HG03095 (cell line): ENCODE measurements around the gene C1D.
"Not testable (repeated sequence)": the region's sequence is repeated elsewhere in the genome, so short reads cannot be mapped to it uniquely, and the experiment has no call there.

ENCODE experiments used
- ATAC-seq: cut with Tn5 transposase; IDR thresholded peaks from one replicate; pipeline ENCODE4 v1.9.1; 2021; ENCODE audit warnings: moderate library complexity; ENCODE audit not compliant: unreplicated experiment

Gene C1D

DNA sequence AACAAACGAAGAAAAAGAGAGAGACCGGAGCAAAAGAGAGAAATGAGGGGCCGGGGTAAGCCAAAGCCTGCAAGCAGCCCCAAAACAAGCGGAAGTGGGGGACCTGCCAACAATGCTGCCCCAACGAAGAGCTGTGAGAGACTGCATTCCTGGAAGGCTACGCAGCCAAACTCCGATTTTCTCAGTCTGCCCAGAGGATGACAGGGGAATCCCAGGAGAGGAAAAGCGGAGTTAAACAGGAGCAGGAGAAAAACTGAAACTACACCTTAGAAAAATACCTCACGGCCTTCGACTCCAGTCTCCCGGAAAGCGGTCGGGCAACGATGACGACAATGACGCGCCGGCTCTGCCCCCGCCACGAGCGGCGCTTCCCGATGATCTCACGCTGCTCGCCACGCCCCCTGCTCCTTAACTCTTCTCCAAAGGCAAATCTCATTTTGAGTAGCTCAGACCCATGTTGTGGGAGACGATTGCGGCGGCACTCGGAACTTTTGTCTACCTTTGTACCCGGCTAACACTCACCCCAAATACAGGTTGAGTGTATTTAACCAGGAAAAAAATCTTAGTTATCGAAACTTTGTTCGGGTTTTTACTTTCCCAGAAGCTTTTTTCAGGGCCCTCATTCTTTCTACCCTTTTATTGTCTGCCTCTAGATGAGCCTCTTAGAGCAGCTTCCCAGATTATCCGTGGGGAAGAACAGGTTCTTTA, at the start of gene C1D:
Gene C1D (minus strand): TSS at position 325 of the 708 bp plus-strand sequence. CDS start 15,694 bp downstream, outside the sequence.
- peak; percentile 92 for ATAC-seq

DNA sequence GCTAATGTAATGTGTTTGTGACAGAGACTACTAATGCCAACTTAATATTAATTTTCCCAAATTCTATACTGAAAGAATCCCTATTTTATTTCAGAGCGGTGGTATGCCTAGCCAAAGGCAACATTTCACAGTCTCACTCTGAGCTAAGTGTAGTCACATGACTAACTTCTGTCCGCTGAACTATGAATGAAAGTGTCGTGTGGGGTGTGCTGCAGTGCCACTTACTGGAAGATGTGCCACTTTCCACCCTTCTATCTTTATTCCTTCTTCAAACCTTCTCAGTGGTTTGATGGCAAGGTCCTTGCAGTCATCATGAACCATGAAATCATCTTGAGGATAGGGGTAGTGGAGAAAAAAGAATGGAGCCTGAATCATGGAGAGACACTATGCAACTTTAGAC, 47.3 kb upstream of the C1D start:
- peak; percentile 73 for ATAC-seq

DNA sequence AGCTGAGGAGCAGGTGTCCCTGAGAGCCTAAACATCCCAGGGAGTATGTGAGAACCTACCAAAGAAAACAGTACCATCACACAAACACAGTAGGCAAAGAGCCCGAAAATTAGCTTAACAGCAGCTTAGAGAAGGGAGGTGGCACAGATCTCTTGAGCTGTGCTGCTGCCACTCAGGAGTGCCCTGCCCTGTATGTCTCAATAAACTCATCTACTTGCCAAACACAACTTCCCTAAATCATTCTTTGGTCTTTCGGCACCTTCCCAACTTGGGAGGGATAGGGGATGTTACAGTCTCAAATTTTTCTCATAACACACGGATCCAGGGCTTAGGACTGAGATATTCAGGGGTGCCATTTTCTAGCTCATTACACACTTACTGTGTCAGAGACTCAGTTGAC, 45.3 kb upstream of the C1D start:
- ATAC-seq, result no peak

DNA sequence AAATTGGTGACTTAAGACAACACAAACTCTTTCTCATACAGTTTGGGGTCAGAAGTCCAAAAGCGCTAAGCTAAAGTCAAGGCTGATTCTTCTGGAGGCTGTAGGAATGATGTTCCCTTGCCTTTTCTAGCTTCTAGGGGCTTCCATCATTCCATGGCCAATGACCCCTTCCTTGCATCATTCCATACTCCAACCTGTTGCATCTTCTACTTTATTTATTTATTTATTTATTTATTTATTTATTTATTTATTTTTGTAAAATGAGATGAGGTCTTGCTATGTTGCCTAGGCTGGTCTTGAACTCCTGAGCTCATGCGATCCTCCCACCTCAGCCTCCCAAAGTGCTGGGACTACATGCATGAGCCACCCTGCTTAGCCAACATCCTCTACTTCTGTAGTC, 44.7 kb upstream of the C1D start:
- ATAC-seq, result no peak

GRCh38 chr2:68104111-68104835, 41.5 kb upstream of the C1D start:
- ATAC-seq, result no peak

DNA sequence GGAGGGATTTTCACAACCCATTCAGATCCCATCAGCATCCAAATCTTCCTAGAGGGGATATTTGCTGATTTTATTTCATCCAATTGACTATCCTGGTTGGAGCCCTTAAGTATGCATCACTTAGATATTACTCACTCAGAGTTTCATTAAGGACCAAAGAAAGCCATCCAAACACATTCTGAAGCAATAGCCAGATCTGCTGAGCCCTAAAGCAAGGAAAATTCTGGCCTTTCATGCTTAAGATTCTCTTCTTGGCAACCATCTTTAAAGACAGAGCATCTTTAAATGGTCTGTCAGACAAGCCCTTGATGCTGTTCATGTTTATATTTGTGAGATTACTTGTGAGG, 40.9 kb upstream of the C1D start:
- no peak for ATAC-seq

DNA sequence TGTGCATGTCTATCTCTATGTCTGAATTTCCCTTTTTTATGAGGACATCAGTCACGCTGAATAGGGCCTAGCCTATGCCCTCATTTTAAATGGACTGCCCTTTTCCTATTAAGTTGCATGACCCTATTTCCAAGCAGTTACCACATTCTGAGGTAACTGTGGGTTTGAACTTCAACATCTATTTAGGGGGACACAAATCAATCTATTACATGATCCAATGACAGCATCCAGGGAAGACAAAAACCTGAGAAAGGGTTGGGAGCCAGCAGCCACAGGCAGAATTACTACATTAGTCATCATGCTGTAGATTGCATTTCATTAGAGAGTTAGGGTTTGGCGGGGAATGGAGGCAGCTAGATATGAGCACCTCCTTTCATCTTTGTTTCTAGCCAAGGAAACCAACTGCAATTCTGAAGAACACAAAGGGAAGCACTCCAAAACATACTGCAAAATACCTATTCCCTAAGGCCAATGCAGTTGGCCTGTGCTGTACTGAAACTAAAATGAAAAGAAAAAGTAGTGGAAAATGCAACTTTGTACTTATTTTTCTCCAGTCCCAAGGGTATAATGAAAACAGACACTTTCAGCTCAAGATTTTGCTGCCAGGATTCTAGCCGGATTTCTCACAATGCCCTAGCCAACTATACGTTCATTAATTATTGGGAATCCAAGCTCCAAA, 40.4 kb upstream of the C1D start:
- no peak for ATAC-seq

DNA sequence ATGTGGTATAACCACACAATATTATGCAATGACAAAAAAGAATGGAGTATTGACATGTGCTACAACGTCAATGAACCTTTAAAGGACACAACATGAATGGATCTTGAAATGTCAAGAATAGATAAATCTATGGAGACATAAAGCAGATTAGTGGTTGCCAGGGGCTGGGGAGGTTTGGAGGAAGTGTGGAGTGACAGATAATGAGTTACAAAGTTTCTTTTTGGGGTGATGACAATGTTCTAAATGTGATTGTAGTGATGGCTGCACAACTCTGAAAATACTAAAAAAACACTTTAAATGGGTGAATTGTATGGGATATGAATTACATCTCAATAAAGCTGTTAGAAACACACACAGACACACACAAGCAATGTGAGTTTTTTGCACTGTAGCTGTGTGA, 37.4 kb upstream of the C1D start:
- ATAC-seq, result no peak

GRCh38 chr2:68099260-68099659, 36.5 kb upstream of the C1D start:
- ATAC-seq, result no peak

GRCh38 chr2:68098291-68098797, 35.5 kb upstream of the C1D start:
- no peak for ATAC-seq

GRCh38 chr2:68094111-68094510, 31.3 kb upstream of the C1D start:
- ATAC-seq, result no peak

DNA sequence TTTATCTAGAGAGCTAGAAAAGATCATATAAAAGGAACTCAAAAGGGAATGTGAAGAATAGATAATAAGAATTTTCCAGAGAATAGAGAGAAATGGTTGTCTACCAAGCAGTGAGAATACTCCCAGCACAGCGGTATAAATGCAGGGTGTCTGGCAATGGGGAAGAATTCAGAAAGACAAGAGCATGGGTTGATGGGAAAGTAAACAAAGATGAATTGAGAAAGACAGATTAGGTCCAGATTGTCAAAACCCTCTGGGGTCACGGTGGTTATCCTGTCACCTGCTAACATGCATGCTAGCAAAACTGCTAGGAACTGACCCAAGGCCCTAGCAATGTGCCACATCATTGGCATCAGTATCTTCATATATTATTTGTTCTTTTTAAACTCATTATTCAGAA, 30.8 kb upstream of the C1D start:
- ATAC-seq, result no peak

DNA sequence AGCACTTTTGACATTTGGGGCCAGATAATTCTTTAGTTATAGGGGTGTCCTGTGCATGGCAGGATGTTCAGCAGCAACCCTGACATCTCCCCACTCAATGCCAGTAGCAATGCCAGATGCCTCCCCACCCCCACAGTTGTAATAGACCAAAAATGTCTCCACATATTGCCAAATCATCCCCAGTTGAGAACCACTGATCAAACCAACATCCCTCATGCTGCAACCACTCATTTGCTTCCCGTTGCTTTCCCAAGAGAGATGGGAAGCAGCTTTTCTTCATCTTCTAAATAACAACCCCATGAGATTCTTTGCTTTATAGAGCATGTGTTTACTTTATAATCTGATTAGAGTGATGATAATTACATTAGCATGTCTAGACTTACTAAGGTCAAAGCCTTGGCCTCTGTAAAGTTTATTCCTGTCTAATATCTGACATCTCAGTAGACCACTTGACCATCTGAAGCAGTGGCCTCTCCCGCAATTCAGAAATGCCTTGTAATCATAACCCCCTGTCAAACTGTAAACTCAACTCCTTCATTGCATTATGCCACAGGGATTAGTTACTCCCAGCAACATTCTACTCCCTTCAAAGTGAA, 28.7 kb upstream of the C1D start:
- ATAC-seq, result no peak

DNA sequence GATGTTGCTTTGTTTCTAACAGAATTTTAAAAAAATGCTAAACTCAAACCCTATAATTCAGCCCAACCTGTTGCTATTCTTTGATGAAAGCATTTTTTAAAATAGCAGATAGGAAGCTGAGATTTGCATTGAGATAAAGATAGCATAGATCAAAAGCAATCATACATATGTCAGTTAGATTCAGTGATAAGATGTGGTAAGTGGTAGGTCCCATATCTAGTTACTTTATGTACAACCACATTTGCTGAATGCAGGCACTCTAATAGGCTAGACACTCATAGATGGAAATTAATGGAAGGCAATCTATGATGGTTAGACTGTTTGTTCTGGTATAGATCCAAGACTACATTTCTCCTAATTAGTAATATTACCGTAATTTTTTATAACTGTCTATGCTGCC, 27.2 kb upstream of the C1D start:
- ATAC-seq, result no peak

DNA sequence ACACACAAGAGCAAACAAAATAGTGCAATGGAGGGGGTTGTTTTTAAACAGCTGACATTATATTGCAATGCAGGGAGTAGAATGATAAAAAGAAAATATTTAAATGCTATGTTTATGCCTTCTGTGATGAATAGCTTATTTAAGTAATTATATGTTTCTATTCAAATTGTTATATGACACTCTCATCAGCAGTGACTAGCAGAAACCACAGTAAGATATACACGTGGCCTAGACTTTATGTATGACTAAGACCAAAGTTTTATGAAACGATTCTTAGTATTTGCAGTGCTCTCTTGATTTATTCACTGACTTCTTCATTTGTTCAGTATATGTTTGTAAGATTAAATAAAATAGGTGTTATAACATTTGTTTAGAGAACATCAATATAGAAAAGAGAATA, 26.1 kb upstream of the C1D start:
- no peak for ATAC-seq

DNA sequence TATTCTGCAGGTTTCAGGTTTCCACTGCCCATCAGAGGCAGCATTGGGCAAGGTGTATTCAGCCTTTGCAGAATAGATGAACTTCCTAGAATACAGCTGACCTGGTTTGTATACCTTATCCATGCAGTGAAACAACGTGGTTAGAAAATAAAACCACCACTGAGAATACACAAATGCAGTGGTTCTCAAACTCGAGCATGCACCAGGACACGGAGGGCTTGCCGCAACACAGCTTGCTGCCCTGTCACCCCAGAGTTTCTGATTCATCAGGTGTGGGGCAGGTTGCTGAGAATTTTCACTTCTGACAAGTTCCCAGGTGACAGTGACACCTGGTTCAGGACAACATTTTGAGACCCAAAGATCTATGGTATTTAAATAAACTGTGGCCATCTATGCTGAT, 23.4 kb upstream of the C1D start:
- ATAC-seq, result no peak

DNA sequence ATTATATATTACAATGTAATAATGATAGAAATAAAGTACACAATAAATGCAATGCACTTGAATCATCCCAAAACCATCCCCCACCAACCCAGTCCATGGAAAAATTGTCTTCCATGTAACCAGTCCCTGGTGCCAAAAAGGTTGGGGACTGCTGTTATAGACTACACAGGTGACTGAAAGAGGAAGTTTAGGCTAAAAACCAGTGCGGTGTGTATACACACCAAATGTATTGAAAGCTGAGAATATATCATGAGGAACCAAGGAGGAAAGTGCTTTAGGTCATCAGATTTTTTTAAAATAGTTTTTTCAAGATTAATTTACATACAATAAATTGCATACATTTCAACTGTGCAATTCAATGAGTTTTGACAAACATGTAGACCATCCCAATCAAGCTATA, 20.5 kb upstream of the C1D start:
- peak; percentile 60 for ATAC-seq

DNA sequence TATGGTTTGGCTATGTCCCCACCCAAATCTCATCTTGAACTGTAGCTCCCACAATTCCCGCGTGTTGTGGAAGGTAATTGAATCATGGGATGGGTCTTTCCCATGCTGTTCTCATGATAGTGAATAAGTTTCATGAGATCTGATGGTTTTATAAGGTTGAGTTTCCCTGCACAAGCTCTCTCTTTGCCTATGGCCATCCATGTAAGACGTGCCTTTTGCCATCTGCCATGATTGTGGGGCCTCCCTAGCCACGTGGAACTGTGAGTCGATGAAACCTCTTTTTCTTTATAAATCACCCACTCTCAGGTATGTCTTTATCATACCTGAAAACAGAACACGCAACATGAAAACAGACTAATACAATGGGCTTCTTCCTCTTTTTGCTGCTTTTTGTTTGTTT, 11.2 kb upstream of the C1D start:
- no peak for ATAC-seq

DNA sequence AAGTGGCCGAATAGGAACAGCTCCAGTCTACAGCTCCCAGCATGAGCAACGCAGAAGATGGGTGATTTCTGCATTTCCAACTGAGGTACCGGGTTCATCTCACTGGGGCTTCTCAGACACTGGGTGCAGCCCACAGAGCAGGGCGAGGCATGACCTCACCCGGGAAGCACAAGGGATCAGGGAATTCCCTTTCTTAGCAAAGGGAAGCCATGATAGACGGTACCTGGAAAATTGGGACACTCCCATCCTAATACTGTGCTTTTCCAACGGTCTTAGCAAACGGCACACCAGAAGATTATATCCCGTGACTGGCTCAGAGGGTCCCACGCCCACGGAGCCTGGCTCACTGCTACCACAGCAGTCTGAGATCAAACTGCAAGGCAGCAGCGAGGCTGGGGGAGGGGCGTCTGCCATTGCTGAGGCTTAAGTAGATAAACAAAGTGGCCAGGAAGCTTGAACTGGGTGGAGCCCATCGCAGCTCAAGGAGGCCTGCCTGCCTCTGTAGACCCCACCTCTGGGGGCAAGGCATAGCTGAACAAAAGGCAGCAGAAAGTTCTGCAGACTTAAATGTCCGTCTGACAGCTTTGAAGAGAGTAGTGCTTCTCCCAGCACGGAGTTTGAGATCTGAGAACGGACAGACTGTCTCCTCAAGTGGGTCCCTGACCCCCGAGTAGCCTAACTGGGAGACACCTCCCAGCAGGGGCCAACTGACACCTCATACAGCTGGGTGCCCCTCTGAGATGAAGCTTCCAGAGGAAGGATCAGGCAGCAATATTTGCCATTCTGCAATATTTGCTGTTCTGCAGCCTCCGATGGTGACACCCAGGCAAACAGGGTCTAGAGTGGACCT, 1.2 kb upstream of the C1D start:
- ATAC-seq, result not testable (repeated sequence)

- no peak for ATAC-seq
These were observed 2.2 kb downstream of the C1D start for GRCh38 chr2:68060652-68061051.
